MM.1S (cell line): ENCODE measurements around the gene MAGEC1.
A peak's percentile ranks its signal among the peaks of the same experiment; 100 is the strongest.
"Not testable (repeated sequence)": the region's sequence is repeated elsewhere in the genome, so short reads cannot be mapped to it uniquely, and the experiment has no call there.

Experiments
- DNase-seq: peaks from one replicate; pipeline ENCODE4 v3.0.0-alpha.2; 2015
- H2AFZ ChIP-seq: fragments of 300-600 bp; sonication (generic); 2 replicates; pipeline ENCODE4 v1.6.0; 2016; ENCODE audit warnings: antibody characterized with exemption, low read length
- H3F3A ChIP-seq: fragments of 300-600 bp; sonication (generic); 2 replicates; pipeline ENCODE4 v1.6.1; 2016; ENCODE audit warnings: mild to moderate bottlenecking, antibody characterized with exemption, low read length, moderate library complexity, mixed read lengths; ENCODE audit not compliant: insufficient read depth
- H3K27ac ChIP-seq: fragments of 300-600 bp; sonication (generic); 2 replicates; pipeline ENCODE4 v1.5.1; 2016; ENCODE audit warnings: mild to moderate bottlenecking, low read length
- H3K27me3 ChIP-seq: fragments of 300-600 bp; sonication (generic); replicated peaks from 2 replicates; pipeline ENCODE4 v1.6.0; 2016; ENCODE audit warnings: low read length; ENCODE audit not compliant: insufficient read depth
- H3K36me3 ChIP-seq: fragments of 300-600 bp; sonication (generic); replicated peaks from 2 replicates; pipeline ENCODE4 v1.6.1; 2016; ENCODE audit warnings: mild to moderate bottlenecking, low read length, mixed read lengths; ENCODE audit not compliant: insufficient read depth
- H3K4me1 ChIP-seq: fragments of 300-600 bp; sonication (generic); 2 replicates; pipeline ENCODE4 v1.6.1; 2016; ENCODE audit warnings: low read length, mixed read lengths
- H3K4me2 ChIP-seq: fragments of 300-600 bp; sonication (generic); 2 replicates; pipeline ENCODE4 v1.6.0; 2016; ENCODE audit warnings: low read depth, low read length
- H3K4me3 ChIP-seq: fragments of 300-600 bp; sonication (generic); 2 replicates; pipeline ENCODE4 v1.5.1; 2016; ENCODE audit warnings: low read length, mixed read lengths
- H3K79me2 ChIP-seq: fragments of 300-600 bp; sonication (generic); 2 replicates; pipeline ENCODE4 v1.6.1; 2016; ENCODE audit warnings: mixed run types, low read length, mixed read lengths
- H3K9ac ChIP-seq: fragments of 300-600 bp; sonication (generic); 2 replicates; pipeline ENCODE4 v1.6.1; 2016; ENCODE audit warnings: low read length, mixed read lengths
- H3K9me2 ChIP-seq: fragments of 300-600 bp; sonication (generic); replicated peaks from 2 replicates; pipeline ENCODE4 v1.6.1; 2016; ENCODE audit warnings: mild to moderate bottlenecking, low read length, mixed read lengths; ENCODE audit not compliant: insufficient read depth
- H3K9me3 ChIP-seq: fragments of 300-600 bp; sonication (generic); replicated peaks from 2 replicates; pipeline ENCODE4 v1.6.1; 2016; ENCODE audit warnings: mild to moderate bottlenecking, low read length, mixed read lengths; ENCODE audit not compliant: insufficient read depth
- H4K20me1 ChIP-seq: fragments of 300-600 bp; sonication (generic); 2 replicates; pipeline ENCODE4 v1.6.1; 2016; ENCODE audit warnings: mild to moderate bottlenecking, low read length, moderate library complexity, mixed read lengths; ENCODE audit not compliant: insufficient read depth
- EZH2 ChIP-seq: fragments of 300-600 bp; sonication (generic); optimal IDR thresholded peaks from 2 replicates; pipeline ENCODE3; 2017; ENCODE audit warnings: low read depth, mild to moderate bottlenecking, antibody characterized with exemption, low read length, mixed read lengths
- EZH2phosphoT487 ChIP-seq: fragments of 300-600 bp; sonication (generic); IDR thresholded peaks from 2 replicates; pipeline ENCODE4 v1.6.1; 2018; ENCODE audit warnings: antibody characterized with exemption, low read length
- TF ChIP-seq, protein P1 (sequence below): fragments of 300-600 bp; sonication (generic); IDR thresholded peaks from 2 replicates; pipeline ENCODE4 v1.5.1; 2016; ENCODE audit warnings: antibody characterized with exemption, low read length, mixed read lengths

Gene MAGEC1

DNA sequence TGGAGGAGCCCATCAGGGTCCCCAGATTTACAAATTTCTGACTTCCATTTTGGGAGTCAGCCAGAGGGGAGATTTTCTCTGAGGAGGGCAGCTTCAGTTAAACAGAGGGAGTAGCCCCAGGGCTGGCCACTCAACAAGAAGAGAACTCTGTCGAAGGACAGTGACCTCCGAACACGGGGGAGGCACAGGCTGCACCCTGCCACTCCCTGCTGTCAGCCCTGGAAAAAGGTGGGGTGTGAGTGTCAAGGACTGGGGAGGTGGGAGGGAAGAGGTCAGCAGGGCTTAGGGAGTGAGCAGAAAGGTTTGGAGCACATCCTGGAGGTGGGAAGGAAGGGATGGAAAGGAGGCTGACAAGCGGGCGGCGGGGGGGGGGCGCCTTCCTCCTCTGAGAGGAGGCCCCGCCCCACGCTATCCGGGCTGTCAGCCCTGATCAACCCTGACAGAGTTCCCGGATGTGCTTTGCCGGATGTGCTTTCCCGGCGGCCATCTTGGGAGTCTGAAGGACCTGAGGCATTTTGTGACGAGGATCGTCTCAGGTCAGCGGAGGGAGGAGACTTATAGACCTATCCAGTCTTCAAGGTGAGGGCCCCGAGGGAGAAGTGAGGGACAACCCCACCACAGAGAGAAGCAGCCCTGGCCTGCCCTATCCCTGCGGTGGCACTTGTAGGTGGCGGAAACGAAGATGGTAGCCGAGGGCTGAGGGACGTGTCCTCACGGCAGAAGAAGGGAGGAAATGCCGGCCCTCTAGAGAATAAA lies at the start of gene MAGEC1:
MAGEC1 (plus strand) TSS at position 495 of the 756 bp plus-strand sequence. CDS start 1,179 bp downstream, outside the sequence.
- no peaks in the 10 kb centered on the region for H3K27me3 ChIP-seq
- DNase-seq: no peak
- no peaks in the 10 kb centered on the region for H3K9me2 ChIP-seq
- no peaks in the 10 kb centered on the region for H3K9me3 ChIP-seq
- H3F3A ChIP-seq: no peaks in the 10 kb centered on the region
- no peaks in the 10 kb centered on the region for H3K4me1 ChIP-seq
- TF ChIP-seq, protein P1, sequence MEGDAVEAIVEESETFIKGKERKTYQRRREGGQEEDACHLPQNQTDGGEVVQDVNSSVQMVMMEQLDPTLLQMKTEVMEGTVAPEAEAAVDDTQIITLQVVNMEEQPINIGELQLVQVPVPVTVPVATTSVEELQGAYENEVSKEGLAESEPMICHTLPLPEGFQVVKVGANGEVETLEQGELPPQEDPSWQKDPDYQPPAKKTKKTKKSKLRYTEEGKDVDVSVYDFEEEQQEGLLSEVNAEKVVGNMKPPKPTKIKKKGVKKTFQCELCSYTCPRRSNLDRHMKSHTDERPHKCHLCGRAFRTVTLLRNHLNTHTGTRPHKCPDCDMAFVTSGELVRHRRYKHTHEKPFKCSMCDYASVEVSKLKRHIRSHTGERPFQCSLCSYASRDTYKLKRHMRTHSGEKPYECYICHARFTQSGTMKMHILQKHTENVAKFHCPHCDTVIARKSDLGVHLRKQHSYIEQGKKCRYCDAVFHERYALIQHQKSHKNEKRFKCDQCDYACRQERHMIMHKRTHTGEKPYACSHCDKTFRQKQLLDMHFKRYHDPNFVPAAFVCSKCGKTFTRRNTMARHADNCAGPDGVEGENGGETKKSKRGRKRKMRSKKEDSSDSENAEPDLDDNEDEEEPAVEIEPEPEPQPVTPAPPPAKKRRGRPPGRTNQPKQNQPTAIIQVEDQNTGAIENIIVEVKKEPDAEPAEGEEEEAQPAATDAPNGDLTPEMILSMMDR: no peak
- TF ChIP-seq EZH2 (no peak), EZH2phosphoT487 (no peak)
- H2AFZ ChIP-seq: no peak within 1 kb of the TSS
- H3K4me3 ChIP-seq: no peak within 1 kb of the TSS
- H3K27ac ChIP-seq: no peak within 1 kb of the TSS
- no peaks in the 10 kb centered on the region for H3K79me2 ChIP-seq
- H3K4me2 ChIP-seq: no peak within 1 kb of the TSS
- H4K20me1 ChIP-seq: no peaks in the 10 kb centered on the region
- no peaks in the 10 kb centered on the region for H3K36me3 ChIP-seq
- no peak within 1 kb of the TSS for H3K9ac ChIP-seq

GRCh38 chrX:141857479-141857878 lies 46.2 kb upstream of the MAGEC1 start:
- Histone ChIP-seq H3K9me2 (no peaks in the 10 kb centered on the region), H3K27me3 (no peaks in the 10 kb centered on the region), H3K79me2 (no peaks in the 10 kb centered on the region), H3K9ac (no peak overlapping the region), H2AFZ (no peak overlapping the region), H3K9me3 (no peaks in the 10 kb centered on the region), H3K4me3 (no peak overlapping the region), H3K27ac (no peak overlapping the region), H3K36me3 (no peaks in the 10 kb centered on the region), H3K4me1 (no peaks in the 10 kb centered on the region), H4K20me1 (no peaks in the 10 kb centered on the region), H3F3A (no peaks in the 10 kb centered on the region), H3K4me2 (no peak overlapping the region)
- DNase-seq: no peak
- TF ChIP-seq EZH2: no peak
- TF ChIP-seq, protein P1: no peak
- no peak for TF ChIP-seq EZH2phosphoT487

- Histone ChIP-seq H2AFZ (no peak overlapping the region), H3F3A (no peaks in the 10 kb centered on the region), H3K4me2 (no peak overlapping the region), H3K36me3 (no peaks in the 10 kb centered on the region), H3K79me2 (no peaks in the 10 kb centered on the region), H3K9me2 (no peaks in the 10 kb centered on the region), H3K9ac (no peak overlapping the region), H4K20me1 (no peaks in the 10 kb centered on the region), H3K9me3 (no peaks in the 10 kb centered on the region), H3K27ac (no peak overlapping the region), H3K4me1 (no peaks in the 10 kb centered on the region), H3K27me3 (no peaks in the 10 kb centered on the region), H3K4me3 (no peak overlapping the region)
- no peak for DNase-seq
- TF ChIP-seq, protein P1: peak; percentile 21; the same call in 1 of the 2 replicates
- TF ChIP-seq EZH2phosphoT487 (no peak), EZH2 (no peak)
Observed at GRCh38 chrX:141879616-141880015, 24.1 kb upstream of the MAGEC1 start.

DNA sequence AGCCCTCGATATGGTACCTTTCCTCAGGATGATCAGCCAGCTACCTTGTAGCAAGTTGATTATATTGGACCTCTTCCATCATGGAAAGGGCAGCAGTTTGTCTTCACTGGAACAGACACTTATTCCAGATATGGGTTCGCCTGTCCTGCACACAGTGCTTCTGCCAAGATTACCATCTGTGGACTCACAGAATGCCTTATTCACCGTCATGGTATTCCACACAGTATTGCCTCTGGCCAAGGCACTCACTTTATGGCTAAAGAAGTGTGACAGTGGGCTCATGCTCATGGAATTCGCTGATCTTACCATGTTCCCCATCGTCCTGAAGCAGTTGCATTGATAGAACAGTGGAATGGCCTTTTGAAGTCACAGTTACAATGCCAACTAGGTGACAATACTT lies 14.9 kb upstream of the MAGEC1 start:
- not testable (repeated sequence) for H4K20me1 ChIP-seq, H3K4me2 ChIP-seq, H3F3A ChIP-seq, H3K79me2 ChIP-seq, H3K4me1 ChIP-seq, H3K9me3 ChIP-seq, H3K27me3 ChIP-seq, H3K9me2 ChIP-seq, H3K4me3 ChIP-seq, H3K36me3 ChIP-seq, DNase-seq, H3K9ac ChIP-seq, H3K27ac ChIP-seq, H2AFZ ChIP-seq
